ENCODE results near the gene SULT1A2. TPM values are rescaled to one million over a fixed set of nuclear protein-coding genes. Genes with fewer than 3 reads are reported as not detected.

SULT1A2 gene
- total RNA-seq, 4 donors from 2014 or later: 2.4 to 11.8 (median 6.1) TPM; not detected in 1

DNA sequence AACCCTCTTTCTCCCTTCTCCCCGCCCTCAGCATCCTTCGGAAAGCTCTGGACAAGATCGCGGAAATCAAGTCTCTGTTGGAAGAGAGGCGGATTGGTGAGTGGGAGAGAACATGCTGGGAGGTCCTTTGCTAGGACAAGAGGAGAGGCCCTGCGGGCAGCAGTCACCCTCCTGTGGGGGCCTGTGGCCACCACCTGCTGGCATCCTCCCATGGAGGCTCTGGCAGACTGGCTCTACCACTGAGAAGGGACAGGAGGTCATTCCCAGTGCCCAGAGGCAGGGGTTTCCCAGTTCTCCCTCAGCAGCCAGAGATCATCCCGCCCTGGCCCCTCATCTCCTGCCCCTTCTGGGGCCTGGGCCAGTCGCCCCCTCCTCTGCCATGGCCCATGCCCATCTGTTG lies 7.8 kb downstream of the SULT1A2 start:
- DNase-seq (ENCODE audit: low spot score in 2 of 2): no peak
- Histone ChIP-seq H3K4me1 (no peaks in the 10 kb centered on the region), H3K4me3 (no peak overlapping the region), H3K27ac (no peak overlapping the region), H3K27me3 (no peaks in the 10 kb centered on the region), H3K36me3 (peaks cover 0 to 90% (median 3%) of the 10 kb centered on the region in 3 donors), H3K9me3 (no peaks in the 10 kb centered on the region)
- 84 to 88% methylated on average over 8 of the region's 8 CpGs for WGBS, 2 donors
- TF ChIP-seq EP300 (IDR thresholded peaks at IDR 0.05): no peak
- TF ChIP-seq POLR2A (IDR thresholded peaks at IDR 0.05): no peak
- TF ChIP-seq, protein P1, sequence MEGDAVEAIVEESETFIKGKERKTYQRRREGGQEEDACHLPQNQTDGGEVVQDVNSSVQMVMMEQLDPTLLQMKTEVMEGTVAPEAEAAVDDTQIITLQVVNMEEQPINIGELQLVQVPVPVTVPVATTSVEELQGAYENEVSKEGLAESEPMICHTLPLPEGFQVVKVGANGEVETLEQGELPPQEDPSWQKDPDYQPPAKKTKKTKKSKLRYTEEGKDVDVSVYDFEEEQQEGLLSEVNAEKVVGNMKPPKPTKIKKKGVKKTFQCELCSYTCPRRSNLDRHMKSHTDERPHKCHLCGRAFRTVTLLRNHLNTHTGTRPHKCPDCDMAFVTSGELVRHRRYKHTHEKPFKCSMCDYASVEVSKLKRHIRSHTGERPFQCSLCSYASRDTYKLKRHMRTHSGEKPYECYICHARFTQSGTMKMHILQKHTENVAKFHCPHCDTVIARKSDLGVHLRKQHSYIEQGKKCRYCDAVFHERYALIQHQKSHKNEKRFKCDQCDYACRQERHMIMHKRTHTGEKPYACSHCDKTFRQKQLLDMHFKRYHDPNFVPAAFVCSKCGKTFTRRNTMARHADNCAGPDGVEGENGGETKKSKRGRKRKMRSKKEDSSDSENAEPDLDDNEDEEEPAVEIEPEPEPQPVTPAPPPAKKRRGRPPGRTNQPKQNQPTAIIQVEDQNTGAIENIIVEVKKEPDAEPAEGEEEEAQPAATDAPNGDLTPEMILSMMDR (IDR thresholded peaks at IDR 0.05): no peak

DNA sequence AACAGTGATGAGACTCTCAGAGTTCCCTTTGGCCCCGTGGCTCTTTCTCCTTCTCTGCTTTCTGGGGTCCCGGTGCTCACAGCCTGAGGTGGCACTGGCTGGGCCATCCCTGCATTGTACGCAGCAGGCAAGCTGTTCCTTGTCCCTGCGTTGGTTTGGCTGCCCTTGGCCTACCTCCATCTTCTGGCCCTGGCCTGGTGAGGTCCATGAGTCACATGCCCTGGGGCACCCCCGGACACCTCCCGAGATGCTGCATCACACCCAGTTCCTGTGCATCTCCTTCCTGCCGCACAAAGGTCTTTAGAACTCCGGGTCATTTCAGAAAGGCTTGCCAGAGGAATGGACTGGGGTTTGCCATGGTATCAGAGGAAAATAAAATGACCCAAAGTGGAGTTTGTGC lies 9.5 kb downstream of the SULT1A2 start:
- 83 to 88% methylated on average over 8 of the region's 8 CpGs for WGBS, 2 donors
- no peak for DNase-seq (ENCODE audit: low spot score in 2 of 2)
- H3K4me1 ChIP-seq: no peaks in the 10 kb centered on the region
- peaks cover 0 to 97% (median 3%) of the 10 kb centered on the region in 3 donors for H3K36me3 ChIP-seq
- no peaks in the 10 kb centered on the region for H3K27me3 ChIP-seq
- H3K4me3 ChIP-seq: no peak overlapping the region
- no peak for TF ChIP-seq EP300 (IDR thresholded peaks at IDR 0.05)
- TF ChIP-seq, protein P1 (IDR thresholded peaks at IDR 0.05): no peak
- TF ChIP-seq POLR2A (IDR thresholded peaks at IDR 0.05): no peak
- H3K9me3 ChIP-seq: no peaks in the 10 kb centered on the region
- no peak overlapping the region for H3K27ac ChIP-seq

DNA sequence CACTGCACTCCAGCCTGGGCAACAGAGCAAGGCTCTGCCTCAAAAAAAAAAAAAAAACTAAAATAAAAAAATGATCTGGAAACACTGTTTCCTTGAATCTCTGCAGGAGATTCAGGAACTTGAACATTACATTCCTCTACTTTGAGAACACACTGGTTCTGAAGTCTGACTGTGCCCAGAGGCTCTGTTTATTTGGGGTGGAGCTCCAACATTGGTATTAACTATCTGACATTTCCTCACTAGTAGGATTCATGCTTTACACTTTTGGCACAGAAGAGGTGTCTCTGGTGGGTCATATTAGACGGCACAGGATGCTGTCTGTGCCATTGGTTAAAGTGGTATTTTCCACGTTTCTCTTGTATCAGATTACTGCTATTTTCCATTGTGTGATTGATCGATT lies 10.4 kb downstream of the SULT1A2 start:
- Histone ChIP-seq H3K4me3 (no peak overlapping the region), H3K4me1 (no peaks in the 10 kb centered on the region), H3K27ac (no peak overlapping the region), H3K27me3 (no peaks in the 10 kb centered on the region), H3K9me3 (no peaks in the 10 kb centered on the region), H3K36me3 (peaks cover 0 to 97% (median 3%) of the 10 kb centered on the region in 3 donors)
- 76 to 86% methylated on average over 3 of the region's 3 CpGs for WGBS, 2 donors
- DNase-seq (ENCODE audit: low spot score in 2 of 2): no peak
- no peak for TF ChIP-seq POLR2A (IDR thresholded peaks at IDR 0.05)
- TF ChIP-seq, protein P1 (IDR thresholded peaks at IDR 0.05): no peak

DNA sequence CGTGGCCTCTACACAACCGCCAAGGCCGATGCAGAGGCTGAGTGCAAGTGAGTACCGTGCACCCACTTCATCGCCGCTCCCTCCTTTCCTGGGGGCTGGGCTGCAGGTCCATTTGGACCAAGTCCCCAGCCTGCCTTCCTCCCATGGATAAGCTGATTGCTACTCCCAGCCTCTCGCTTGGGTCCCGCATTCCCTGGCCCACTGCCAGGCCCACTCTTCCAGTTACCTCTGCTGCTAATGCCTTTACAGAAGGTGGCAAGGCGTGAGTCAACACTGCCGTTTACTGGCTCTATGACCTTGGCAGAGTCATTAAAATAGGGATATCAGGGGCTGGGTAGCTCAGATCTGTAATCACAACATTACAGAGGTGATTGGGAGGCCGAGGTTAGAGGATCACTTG lies 11.2 kb downstream of the SULT1A2 start:
- TF ChIP-seq EP300 (IDR thresholded peaks at IDR 0.05) (no peak), POLR2A (IDR thresholded peaks at IDR 0.05) (no peak)
- Histone ChIP-seq H3K9me3 (no peaks in the 10 kb centered on the region), H3K27ac (no peak overlapping the region), H3K27me3 (no peaks in the 10 kb centered on the region), H3K4me3 (no peak overlapping the region), H3K4me1 (no peaks in the 10 kb centered on the region), H3K36me3 (peaks cover 0 to 97% (median 3%) of the 10 kb centered on the region in 3 donors)
- 86 to 90% methylated on average over 10 to 11 of the region's 11 CpGs for WGBS, 2 donors
- no peak for DNase-seq (ENCODE audit: low spot score in 2 of 2)

DNA sequence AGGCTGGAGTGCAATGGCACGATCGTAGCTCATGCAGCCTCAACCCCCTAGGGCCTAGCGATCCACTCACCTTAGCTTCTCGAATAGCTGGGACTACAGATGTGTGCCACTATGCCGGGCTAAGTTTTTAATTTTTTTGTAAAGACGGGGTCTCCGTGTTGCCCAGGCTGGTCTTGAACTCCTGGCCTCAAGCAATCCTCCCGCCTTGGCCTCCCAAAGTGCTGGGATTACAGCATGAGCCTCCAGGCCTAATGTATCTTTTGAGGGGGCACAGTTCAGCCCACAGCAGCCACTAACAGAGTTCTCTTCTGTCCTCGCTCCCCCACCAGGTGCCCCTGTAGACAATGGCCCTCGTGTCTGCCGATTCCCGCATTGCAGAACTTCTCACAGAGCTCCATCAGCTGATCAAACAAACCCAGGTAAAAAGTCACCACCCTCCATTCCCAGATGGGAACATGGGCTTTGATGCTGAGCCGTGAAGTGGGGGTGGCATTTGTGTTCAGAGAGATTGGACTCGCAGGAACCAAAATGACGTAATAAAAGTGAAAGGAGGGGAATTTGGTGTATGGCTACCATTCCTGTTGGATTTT lies 16.0 kb downstream of the SULT1A2 start:
- WGBS, 2 donors: 93 to 95% methylated on average over 15 of the region's 15 CpGs
- DNase-seq (ENCODE audit: low spot score in 2 of 2): no peak
- H3K27me3 ChIP-seq: no peaks in the 10 kb centered on the region
- no peak for TF ChIP-seq EP300 (IDR thresholded peaks at IDR 0.05)
- TF ChIP-seq, protein P1 (IDR thresholded peaks at IDR 0.05): no peak
- no peak for TF ChIP-seq POLR2A (IDR thresholded peaks at IDR 0.05)
- no peaks in the 10 kb centered on the region for H3K4me1 ChIP-seq
- no peak overlapping the region for H3K27ac ChIP-seq
- no peaks in the 10 kb centered on the region for H3K9me3 ChIP-seq
- no peak overlapping the region for H3K4me3 ChIP-seq
- H3K36me3 ChIP-seq: peaks cover 0 to 55% (median 0%) of the 10 kb centered on the region in 3 donors

Measured in tibial nerve (tissue), 4 donors.